GM06990 (cell line): Measurements from ENCODE around the gene WNT11.

ENCODE experiments used
- DNase-seq: peaks from one replicate; pipeline ENCODE4 v3.0.0-alpha.2; 2011; ENCODE audit not compliant: insufficient read length; ENCODE audit errors: extremely low read depth
- H3K27me3 ChIP-seq: replicated peaks from 2 replicates; pipeline ENCODE4 v1.6.0; 2011; ENCODE audit warnings: low read length; ENCODE audit not compliant: control insufficient read depth, insufficient read depth
- H3K36me3 ChIP-seq: 2 replicates; pipeline ENCODE4 v1.5.1; 2011; ENCODE audit warnings: low read length; ENCODE audit not compliant: control insufficient read depth, insufficient read depth
- H3K4me3 ChIP-seq: replicated peaks from 2 replicates; pipeline ENCODE4 v1.5.1; 2011; ENCODE audit warnings: low read depth, mild to moderate bottlenecking, control low read depth, low read length
- TF ChIP-seq, protein P1 (sequence below): IDR thresholded peaks from 2 replicates; pipeline ENCODE4 v1.5.1; 2011; ENCODE audit warnings: low read length, control low read depth, mild to moderate bottlenecking, inconsistent platforms; ENCODE audit not compliant: insufficient read depth, poor library complexity, severe bottlenecking

WNT11 gene

DNA sequence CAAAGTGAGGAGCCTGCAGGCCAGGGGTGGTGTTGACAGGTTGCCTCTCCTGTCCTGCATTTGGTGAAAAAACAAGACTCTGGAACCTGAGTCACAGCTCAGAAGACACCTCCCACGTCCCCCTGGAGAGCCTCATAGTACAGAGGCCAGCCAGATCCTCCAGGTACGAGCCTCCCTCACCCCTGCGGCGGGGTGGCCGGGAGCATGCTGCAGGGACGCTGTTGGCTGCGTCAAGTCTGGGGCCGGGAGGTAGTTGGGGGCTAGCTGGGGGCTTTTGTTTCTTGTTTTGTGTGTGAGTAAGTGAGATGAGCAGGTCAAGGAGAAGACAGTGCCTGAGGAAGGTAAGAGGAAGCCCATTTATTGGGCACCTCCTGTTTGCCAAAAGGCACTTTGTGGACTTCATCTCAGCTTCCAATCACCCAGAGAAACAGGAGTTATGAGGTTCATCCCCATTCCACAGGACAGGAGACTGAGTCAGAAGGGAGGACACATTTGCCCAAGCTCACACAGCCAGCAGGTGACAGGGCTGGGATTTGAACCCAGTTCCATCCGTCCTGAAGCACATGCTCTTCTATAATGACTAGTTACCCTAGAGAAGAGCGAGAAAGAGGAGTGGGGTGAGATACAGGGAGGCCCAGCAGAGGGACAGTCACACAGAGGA lies 18.3 kb upstream of the WNT11 start:
- no peaks in the 10 kb centered on the region; the same call in 1 of the 2 replicates for H3K27me3 ChIP-seq
- DNase-seq, result no peak
- TF ChIP-seq, protein P1, sequence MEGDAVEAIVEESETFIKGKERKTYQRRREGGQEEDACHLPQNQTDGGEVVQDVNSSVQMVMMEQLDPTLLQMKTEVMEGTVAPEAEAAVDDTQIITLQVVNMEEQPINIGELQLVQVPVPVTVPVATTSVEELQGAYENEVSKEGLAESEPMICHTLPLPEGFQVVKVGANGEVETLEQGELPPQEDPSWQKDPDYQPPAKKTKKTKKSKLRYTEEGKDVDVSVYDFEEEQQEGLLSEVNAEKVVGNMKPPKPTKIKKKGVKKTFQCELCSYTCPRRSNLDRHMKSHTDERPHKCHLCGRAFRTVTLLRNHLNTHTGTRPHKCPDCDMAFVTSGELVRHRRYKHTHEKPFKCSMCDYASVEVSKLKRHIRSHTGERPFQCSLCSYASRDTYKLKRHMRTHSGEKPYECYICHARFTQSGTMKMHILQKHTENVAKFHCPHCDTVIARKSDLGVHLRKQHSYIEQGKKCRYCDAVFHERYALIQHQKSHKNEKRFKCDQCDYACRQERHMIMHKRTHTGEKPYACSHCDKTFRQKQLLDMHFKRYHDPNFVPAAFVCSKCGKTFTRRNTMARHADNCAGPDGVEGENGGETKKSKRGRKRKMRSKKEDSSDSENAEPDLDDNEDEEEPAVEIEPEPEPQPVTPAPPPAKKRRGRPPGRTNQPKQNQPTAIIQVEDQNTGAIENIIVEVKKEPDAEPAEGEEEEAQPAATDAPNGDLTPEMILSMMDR, result no peak

DNA sequence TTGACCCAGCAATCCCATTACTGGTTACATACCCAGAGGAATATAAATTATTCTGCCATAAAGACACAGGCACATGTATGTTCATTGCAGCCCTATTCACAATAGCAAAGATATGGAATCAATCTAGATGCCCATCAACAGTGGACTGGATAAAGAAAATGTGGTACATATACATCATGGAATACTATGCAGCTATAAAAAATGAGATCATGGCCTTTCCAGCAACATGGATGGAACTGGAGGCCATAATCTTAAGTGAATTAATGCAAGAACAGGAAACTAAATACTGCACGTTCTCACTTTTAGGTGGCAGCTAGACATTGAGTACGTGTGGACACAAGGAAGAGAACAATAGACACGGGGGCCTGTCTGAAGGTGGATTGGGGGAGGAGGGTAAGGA lies 15.1 kb upstream of the WNT11 start:
- peaks cover 5% of the 10 kb centered on the region for H3K27me3 ChIP-seq
- TF ChIP-seq, protein P1, result no peak
- no peak overlapping the region for H3K4me3 ChIP-seq
- H3K36me3 ChIP-seq, result no peaks in the 10 kb centered on the region
- no peak for DNase-seq

More for the DNA sequence above, 18.3 kb upstream of the WNT11 start:
- Histone ChIP-seq H3K36me3 (no peaks in the 10 kb centered on the region), H3K4me3 (no peak overlapping the region)

DNA sequence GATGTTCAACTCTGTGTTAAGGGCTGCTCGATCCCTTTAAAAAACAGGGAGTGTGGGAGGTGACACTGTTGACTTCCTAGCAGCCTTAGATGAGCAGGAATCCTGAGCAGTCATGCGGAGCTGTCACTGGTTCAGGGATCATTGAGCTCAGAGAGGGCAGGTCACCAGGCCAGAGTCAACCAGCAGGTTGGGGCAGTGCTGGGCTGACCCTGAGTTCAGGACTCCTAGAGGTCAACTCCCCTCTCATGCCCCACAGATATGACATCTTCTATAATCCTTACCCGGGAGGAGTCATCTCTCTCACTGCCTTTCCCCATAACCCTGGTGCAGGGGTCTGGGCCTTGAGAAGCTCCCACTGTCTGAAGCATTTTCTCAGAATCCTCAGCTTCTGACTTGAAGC lies 12.9 kb upstream of the WNT11 start:
- no peak overlapping the region for H3K4me3 ChIP-seq
- TF ChIP-seq, protein P1, result no peak
- DNase-seq, result no peak
- peaks cover 5% of the 10 kb centered on the region for H3K27me3 ChIP-seq
- H3K36me3 ChIP-seq, result no peaks in the 10 kb centered on the region

DNA sequence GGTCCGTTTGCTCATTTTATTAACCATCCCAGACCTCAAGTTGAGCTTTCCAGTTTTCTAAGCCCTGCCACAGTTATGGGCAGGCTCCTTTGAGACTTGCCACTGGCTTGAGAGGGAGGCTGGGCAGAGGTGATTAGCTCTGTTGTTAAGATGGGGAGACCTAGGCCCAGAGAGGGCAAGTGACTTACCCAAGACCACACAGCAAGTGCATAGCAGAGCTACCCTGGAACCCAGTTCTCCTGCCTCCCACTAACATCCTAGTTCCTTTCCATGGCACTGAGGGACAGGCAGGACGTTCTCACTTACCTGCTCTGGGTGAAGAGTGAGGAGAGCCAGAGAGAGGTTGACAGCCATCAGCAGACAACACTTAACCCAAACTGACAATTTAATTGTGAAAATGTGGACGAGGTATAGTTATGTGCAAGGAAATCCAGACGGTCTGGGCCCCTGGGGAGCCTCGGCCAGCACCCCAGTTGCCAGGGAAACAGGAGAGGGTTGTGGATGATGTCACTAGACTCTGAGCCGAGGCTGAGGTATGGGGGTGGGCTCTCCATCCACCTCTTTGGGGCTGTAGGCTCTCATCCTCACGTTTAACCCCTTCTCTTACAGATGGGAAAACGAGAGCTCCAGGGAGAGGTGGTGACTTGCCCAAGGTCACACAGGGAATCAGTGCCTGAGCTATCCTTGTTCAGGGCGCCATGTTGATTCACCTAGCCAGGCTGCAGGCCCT lies 12.3 kb upstream of the WNT11 start:
- Histone ChIP-seq H3K4me3 (no peak overlapping the region), H3K36me3 (no peaks in the 10 kb centered on the region), H3K27me3 (peaks cover 5% of the 10 kb centered on the region)
- DNase-seq, result no peak
- TF ChIP-seq, protein P1, result no peak

DNA sequence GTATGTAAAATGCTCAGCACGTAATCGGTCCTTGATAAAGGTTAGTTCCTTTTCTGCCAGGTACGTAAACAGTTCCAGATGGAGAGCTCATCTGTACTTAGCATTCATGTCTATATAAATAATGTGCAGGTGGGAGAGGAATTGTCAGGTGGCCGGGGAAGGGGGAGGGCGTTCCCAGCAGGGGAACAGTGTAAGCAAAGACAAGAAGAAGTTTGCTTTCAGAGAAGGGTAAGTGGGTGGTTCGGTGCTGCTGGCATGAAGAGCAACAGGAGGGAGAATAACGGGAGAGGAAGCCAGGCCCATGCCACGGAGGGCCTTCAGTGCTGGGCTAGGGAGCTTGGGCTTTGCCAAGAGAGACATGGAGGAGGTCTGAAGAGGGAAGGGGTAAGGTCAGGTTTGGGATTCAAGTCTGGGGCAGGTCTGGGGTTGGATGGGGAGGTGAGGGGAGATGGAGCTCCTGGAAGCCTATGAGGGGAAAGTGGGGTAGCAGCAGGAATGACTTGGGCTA lies 11.4 kb upstream of the WNT11 start:
- Histone ChIP-seq H3K27me3 (peaks cover 5% of the 10 kb centered on the region), H3K4me3 (no peak overlapping the region), H3K36me3 (no peaks in the 10 kb centered on the region)
- TF ChIP-seq, protein P1, result no peak
- no peak for DNase-seq
